DMS114 treated with DMSO at 0.1 percent for 48 hours (cell line): ENCODE results near the gene APOH.

Source experiments
- DNase-seq: peaks from one replicate; lab custom pipeline; 2025; ENCODE audit not compliant: unreplicated experiment; lab: John Stamatoyannopoulos, UW

The APOH gene

GRCh38 chr17:66198242-66198641 is 31.0 kb downstream of the APOH start:
- no peak for DNase-seq

DNA sequence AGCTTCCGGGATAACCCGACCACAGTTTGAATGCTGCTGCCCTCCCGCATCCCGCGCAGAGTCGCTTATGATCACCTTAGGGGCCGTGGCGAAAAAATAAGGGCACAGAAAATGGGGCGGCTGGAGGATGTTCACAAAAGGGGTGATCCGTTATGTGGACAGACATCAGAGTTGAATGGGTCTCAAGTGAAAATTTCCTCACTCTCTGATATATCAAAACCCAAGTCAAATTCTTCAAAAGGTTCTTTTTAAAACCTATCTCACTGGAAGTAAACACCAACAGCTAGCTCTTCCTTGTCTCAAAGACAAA is 36.9 kb downstream of the APOH start:
- DNase-seq: peak; percentile 32

DNA sequence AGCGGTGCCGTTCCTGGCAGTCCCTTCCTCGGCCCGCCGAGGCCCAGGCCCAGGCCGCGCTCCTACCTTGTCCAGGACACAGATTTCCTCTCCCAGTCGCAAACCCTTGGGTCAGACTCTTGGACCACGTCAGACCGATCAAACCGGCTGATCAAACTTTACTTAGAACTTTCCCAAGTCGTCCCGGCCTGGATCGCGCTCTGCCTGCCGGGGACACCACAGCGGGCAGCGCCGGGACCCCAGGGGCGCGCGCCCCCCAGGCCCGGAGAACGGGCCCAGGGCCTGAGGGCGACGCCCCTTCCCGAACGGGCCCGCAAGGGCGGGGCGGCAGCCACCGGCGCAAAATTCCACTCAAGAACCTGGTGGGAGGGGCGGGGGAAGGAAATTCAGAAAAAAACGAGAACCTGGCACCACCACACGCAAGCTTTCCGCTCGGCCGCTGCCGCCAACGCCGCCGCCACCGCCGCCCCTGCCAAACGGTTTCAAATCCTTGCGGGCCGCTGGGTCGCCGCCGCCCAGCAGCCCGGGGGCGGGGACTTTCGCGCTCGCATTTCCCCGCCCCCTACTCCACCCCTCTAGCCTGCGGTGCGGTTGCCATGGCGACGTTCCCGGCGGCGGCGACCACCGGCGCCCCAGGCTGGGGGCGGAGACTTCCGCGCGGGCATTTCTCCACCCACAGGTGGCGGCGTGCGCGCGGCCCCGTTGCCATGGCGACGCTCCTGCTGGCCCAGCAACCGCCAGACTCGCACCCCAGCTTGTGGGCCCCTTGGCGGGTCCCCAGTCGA is 37.4 kb downstream of the APOH start, which contains the start of gene CEP112:
TSS of gene CEP112 (minus strand) at position 541 of the 785 bp plus-strand sequence.
- peak; percentile 32 for DNase-seq

- no peak for DNase-seq
These were observed 38.2 kb downstream of the APOH start for GRCh38 chr17:66190738-66191592.

DNA sequence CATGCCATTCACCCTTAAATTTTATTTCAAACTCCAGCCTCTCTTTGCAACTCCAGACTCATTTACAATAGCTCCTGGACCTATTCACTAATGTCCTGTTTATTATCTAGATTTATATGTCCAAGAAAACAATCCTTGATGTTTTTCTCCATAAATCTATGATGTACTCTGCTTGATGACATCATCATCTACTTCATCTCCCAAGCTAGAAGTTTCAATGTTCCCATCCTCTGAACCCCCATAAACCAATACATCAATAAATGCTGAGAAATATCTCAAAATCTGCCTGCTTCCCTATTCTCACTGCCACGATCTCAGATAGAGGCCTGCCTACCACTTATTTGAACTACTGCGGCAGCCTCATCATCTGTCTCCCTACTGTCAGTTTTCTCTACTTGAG is 41.5 kb downstream of the APOH start:
- no peak for DNase-seq

- DNase-seq: no peak
These were observed 43.4 kb downstream of the APOH start for GRCh38 chr17:66185862-66186261.

DNA sequence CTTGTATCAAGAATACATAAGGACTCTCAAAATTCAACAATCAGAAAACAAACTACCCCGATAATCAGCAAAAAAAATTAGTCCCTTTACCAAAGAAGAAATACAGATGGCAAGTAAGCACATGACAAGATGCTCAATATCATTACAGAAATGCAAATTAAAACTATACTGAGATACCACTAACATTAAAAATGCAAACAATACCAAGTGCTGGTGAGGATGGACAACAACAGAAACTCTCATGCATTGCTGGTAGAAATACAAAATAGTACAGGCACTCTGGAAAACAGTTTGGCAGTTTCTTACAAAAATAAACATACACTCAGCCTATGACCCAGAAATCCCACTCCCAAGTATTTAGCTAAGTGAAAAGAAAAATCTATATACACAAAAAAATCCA is 44.8 kb downstream of the APOH start:
- no peak for DNase-seq

GRCh38 chr17:66183529-66183928 is 45.7 kb downstream of the APOH start:
- DNase-seq: no peak

- no peak for DNase-seq
These were observed 50.6 kb downstream of the APOH start for GRCh38 chr17:66178642-66179041.

GRCh38 chr17:66177048-66177447 is 52.2 kb downstream of the APOH start:
- no peak for DNase-seq

DNA sequence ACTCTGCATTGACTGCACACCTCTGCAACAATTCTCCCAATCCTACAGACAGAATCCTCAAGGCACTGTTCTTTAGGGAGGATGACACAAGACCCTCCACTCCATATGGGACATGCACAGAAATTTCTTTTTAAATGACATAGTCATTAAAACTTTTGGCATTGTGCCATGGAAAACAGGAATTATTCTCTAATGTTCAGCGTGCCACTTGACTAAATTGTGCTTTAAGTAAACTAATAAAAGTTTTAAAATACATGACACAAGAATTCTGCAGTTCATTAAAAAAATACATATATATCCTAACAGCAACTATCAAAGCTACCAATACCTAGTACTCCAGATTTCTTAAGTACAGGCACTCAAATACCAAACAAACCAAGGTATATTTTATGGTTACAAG is 53.3 kb downstream of the APOH start:
- DNase-seq: no peak

- DNase-seq: no peak
These were observed 56.5 kb downstream of the APOH start for GRCh38 chr17:66172691-66173223.

GRCh38 chr17:66172144-66172543 is 57.1 kb downstream of the APOH start:
- no peak for DNase-seq

DNA sequence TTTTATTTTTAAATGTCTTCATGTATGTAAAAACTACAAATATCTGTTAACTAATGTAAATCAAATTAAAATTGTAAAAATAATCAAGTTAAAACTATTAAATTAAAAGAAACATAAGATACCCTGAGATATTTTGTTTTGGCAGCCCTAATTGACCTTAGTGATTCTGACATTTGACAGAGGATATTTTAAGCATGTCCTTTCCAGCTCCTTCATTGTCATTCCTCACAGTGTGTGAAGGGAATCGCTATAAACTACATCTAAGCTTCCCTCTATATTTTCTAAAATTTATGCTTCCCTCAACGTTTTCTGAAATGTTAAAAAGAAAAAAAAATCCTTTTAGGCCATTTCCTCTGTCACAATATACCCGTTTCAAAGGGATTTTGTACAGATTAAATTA is 57.5 kb downstream of the APOH start:
- DNase-seq: no peak

GRCh38 chr17:66171172-66171571 is 58.0 kb downstream of the APOH start:
- no peak for DNase-seq

- DNase-seq: no peak
These were observed 59.4 kb downstream of the APOH start for GRCh38 chr17:66169839-66170238.

GRCh38 chr17:66167189-66167815 is 61.9 kb downstream of the APOH start:
- no peak for DNase-seq

- DNase-seq: peak; percentile 47
These were observed 63.6 kb downstream of the APOH start for GRCh38 chr17:66165537-66166123.
